CD1c-positive myeloid dendritic cell (primary cell): Measurements from ENCODE around the gene AHCY.
A peak's percentile ranks its signal among the peaks of the same experiment; 100 is the strongest.
"Not testable (repeated sequence)": the region's sequence is repeated elsewhere in the genome, so short reads cannot be mapped to it uniquely, and the experiment has no call there.

Experiments used
- DNase-seq: peaks from one replicate; pipeline ENCODE4 v3.0.0-alpha.2; 2016; ENCODE audit errors: extremely low spot score

AHCY gene

GRCh38 chr20:34296468-34296867 lies 6.7 kb downstream of the AHCY start:
- DNase-seq = no peak

GRCh38 chr20:34295284-34295683 lies 7.9 kb downstream of the AHCY start:
- no peak for DNase-seq

- DNase-seq = no peak
Measured at GRCh38 chr20:34294563-34294962, 8.6 kb downstream of the AHCY start.

- DNase-seq = peak; percentile 59
Measured at GRCh38 chr20:34293589-34293988, 9.6 kb downstream of the AHCY start.

- no peak for DNase-seq
Measured at GRCh38 chr20:34293119-34293518, 10.0 kb downstream of the AHCY start.

GRCh38 chr20:34292496-34292895 lies 10.7 kb downstream of the AHCY start:
- no peak for DNase-seq

GRCh38 chr20:34290471-34290870 lies 12.7 kb downstream of the AHCY start:
- no peak for DNase-seq

- DNase-seq = not testable (repeated sequence)
Measured at GRCh38 chr20:34287500-34287899, 15.7 kb downstream of the AHCY start.

- no peak for DNase-seq
Measured at GRCh38 chr20:34285450-34285849, 17.7 kb downstream of the AHCY start.

GRCh38 chr20:34283844-34284243 lies 19.3 kb downstream of the AHCY start:
- DNase-seq = no peak

GRCh38 chr20:34282041-34282440 lies 21.1 kb downstream of the AHCY start:
- DNase-seq = peak; percentile 33

- no peak for DNase-seq
Measured at GRCh38 chr20:34281177-34281576, 22.0 kb downstream of the AHCY start.

- no peak for DNase-seq
Measured at GRCh38 chr20:34274694-34275093, 28.5 kb downstream of the AHCY start.

GRCh38 chr20:34271956-34272355 lies 31.2 kb downstream of the AHCY start:
- DNase-seq = no peak

GRCh38 chr20:34269996-34270627 lies 33.0 kb downstream of the AHCY start:
- DNase-seq = peak; percentile 43

GRCh38 chr20:34268851-34269636 lies 34.1 kb downstream of the AHCY start:
- DNase-seq = peak; percentile 38

GRCh38 chr20:34268145-34268544 lies 35.0 kb downstream of the AHCY start:
- DNase-seq = no peak

GRCh38 chr20:34264141-34264540 lies 39.0 kb downstream of the AHCY start:
- no peak for DNase-seq

GRCh38 chr20:34263468-34263867 lies 39.7 kb downstream of the AHCY start:
- DNase-seq = not testable (repeated sequence)

GRCh38 chr20:34262488-34263288 lies 40.5 kb downstream of the AHCY start:
- peak; percentile 77 for DNase-seq

- DNase-seq = no peak
Measured at GRCh38 chr20:34260208-34260942, 42.8 kb downstream of the AHCY start.

GRCh38 chr20:34256629-34257124 lies 46.5 kb downstream of the AHCY start:
- no peak for DNase-seq
